ENCODE results near the gene EBI3.
"Not testable (repeated sequence)": the region's sequence is repeated elsewhere in the genome, so short reads cannot be mapped to it uniquely, and the experiment has no call there.

EBI3 gene

GRCh38 chr19:4279530-4280422, 50.5 kb downstream of the EBI3 start:
- no peak for DNase-seq

GRCh38 chr19:4284176-4284958, 55.0 kb downstream of the EBI3 start:
- DNase-seq, result no peak

GRCh38 chr19:4284974-4285373, 55.7 kb downstream of the EBI3 start:
- DNase-seq, result no peak

DNA sequence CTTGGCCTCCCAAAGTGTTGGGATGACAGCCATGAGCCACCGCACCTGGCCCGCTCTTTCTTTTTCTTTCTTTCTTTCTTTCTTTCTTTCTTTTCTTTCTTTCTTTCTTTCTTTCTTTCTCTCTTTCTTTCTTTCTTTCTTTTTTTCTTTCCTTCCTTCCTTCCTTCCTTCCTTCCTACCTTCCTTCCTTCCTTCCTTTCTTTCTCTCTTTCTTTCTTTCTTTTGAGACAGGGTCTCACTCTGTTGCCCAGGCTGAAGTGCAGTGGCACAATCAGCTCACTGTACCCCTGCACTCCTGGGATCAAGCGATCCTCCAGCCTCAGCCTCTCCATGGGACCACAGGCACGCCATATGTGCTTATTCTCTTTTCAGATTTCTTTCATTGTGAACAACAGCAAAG, 56.8 kb downstream of the EBI3 start:
- DNase-seq, result not testable (repeated sequence)
